Superior temporal gyrus (tissue), 1 donor: ENCODE measurements around the gene NEK10.
A peak's percentile ranks its signal among the peaks of the same experiment; 100 is the strongest.
"Not testable (repeated sequence)": the region's sequence is repeated elsewhere in the genome, so short reads cannot be mapped to it uniquely, and the experiment has no call there.

Experiments
- DNase-seq: peaks from one replicate; pipeline ENCODE4 v3.0.0-alpha.2; 2016; ENCODE audit errors: extremely low spot score

The NEK10 gene

DNA sequence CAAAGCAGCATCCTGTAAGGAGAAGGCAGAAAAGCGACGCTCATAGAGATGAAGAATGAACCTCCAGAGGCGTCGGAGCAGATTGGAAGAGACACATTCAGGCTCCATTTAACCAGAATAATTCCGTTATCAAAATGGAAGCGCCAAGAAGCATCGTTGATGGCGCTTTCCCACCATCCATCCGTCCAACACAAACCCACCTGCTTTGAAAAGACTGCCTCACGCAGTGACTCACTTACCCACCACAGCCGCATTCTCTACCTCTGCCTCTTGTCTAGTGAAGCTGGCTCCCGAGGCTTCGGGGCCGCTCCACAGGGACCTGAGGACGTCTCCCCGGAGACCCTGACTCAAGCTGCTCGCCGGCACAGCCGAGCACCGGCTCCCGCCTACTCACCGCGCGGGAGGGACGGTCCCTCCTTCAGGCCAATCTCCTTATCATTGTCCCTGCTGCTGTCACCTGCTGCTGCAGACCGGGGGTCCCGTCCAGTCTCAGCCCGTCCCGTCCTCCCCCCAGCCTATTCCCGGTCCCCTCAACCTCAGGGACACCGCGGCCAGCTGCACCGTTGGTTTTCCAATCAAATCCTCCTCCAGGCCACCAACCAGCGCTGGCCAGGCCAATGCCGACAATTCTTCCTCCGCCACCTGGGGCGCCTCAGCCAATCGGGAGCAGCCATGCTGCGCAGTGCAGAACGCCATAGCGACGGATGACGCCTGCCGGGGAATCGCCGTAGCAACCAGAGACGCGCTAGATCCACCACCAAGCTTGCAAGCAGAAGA, at the start of gene NEK10:
Gene NEK10 (minus strand): TSS at position 553 of the 777 bp plus-strand sequence. CDS start 16,501 bp downstream, outside the sequence.
- DNase-seq = peak; percentile 89

GRCh38 chr3:27415202-27415601, 46.0 kb upstream of the NEK10 start:
- DNase-seq = no peak

GRCh38 chr3:27392950-27393679, 23.9 kb upstream of the NEK10 start:
- DNase-seq = no peak

DNA sequence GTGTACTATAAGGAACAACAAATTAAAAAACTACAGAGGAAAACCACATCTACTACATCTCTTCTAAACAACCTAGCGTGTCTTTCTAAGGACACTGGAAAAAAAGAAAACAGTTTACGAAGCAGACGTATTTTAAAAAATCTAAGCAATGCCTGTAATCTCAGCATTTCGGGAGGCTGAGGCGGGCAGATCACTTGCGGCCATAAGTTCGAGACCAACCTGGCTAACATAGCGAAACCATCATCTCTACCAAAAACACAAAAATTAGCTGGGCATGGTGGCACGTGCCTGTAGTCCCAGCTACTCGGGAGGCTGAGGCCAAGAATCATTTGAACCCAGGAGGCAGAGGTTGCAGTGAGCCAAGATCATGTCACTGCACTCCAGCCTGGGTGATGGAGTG, 23.2 kb upstream of the NEK10 start:
- DNase-seq = not testable (repeated sequence)

DNA sequence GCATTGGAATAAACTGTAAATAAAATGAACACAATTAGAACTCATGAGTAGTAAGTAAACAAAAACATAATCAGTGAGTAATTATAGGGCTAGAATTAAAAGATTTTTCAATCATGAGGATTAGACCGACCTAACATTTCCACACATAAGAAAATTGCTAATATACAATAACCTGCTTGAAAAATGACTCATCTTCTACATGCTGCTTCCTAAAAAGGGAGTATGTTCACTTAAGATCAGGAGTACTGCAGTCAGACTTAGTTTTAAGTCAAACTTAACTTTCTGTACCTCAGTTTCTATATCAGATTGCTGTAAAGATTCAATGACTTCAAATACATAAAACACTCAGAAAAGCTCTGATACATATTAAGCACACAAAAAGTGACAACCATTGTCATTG, 22.6 kb upstream of the NEK10 start:
- DNase-seq = no peak

DNA sequence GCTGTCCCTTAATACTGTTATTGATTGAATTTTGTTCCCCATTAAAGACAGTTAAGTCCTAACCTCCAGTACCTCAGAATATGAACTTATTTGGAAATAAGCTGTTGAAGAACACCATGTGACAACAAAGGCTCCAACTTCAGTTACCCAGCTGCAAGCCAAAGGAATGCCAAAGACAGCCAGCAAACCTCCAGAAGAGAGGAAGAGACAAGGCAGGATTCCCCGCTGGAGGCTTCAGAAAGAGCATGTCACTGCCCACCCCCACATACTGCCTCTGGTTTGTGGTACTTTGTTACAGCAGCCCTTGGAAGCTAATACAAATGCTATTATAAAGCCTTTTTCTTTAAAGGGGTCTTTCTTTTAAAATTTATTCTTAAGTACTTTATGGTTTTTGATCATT, 18.4 kb upstream of the NEK10 start:
- DNase-seq = no peak

DNA sequence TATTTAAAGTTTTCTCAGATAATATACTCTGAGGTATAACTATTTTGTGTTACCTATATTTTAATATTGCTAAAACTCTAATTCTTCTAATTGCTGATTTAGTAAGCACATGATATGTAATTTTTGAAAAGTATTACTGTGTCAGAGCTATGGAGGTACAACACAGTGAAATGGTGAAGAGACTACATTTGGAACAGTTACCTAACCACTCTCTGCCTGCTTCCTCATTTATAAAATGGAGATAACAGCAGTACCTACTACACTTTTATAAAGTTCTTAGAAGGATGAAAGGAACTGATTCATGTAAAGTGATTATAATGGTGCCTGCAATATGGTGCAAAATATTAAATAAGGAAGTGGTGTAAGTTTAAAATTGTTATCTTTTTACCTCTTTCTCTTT, 16.3 kb upstream of the NEK10 start:
- no peak for DNase-seq

DNA sequence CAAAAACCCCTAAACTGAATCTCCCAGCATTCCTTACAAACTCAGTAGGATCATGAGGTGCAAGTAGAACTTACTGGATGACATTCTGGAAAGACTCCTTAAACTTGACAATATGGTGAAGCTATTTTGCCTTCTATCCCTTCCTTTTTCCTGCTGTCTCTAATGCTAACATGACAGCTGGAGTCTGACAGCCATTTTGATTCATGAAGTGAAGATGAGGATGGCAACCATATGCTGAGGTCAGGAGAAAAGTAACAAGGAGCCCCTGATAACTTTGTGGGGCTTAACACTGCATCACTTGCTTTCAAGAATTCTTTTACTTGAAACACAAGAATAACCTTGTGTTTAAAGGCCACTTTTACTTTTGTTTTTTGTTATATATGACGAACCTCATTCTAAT, 15.0 kb upstream of the NEK10 start:
- DNase-seq = no peak

DNA sequence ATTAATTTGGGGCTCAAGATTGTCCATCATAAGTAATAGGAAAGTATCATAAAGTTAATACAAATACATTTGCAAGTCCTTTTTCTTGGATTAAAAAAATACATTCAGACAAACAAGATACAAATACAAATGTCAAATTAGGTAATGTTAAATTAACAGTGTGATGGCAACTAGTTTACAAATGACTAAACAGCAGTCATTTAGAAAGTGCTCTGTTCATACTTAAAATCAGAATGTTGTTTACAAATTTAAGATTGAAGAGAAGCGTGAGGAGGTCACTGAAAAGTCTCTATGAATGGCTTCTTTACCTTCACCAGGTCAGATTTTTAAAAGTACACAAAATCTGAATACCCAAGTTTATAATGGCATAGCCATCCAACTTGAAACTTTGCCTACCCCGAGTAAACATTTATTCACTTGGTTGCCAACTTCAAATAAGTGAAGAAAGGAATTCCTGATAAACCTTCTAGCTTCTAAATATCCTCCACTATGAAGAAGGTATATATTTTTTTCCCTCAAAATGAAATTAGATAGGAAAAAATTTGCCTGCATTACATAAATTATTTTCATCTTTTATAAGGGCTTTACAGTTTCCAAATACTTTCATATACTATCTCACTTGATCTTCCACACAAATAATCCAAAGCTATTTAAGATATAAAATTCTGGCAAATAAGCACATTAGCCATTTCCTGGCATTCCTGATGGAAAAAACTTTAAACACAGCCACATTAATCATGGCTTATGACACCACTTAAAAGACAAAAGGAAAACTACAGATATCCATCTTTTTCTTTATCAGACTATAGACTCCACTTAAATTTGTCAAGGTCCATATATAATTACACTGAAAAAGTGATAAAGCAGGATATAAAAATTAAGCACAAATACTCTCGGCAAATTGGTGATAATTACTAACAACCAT, 11.5 kb upstream of the NEK10 start:
- no peak for DNase-seq

GRCh38 chr3:27378331-27378730, 9.1 kb upstream of the NEK10 start:
- no peak for DNase-seq

- no peak for DNase-seq
Measured at GRCh38 chr3:27376109-27376772, 7.1 kb upstream of the NEK10 start.

DNA sequence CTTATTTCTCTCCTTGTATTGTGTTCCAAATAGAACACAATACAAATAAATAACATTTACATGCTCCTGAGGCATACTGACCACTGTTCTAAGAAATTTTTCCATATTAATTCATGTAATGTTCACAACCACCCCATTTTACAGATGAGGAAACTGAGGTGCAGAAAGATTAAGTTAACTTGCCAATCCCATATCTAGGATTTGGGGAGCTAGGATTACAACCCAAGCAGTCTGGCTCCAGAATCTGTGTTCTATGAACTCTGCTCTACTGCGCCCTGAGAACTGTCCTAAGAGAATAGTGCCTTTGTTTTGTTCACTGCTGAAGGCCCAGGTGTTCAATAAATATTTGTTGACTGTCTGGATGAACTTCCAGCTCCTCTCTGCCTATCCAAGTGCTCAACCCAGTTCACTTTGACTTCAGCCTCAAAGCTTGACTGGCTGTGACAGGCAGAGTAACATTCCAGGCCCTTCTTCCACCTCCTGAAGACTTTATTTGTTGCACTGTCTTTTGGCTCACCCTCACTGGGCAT, 3.1 kb downstream of the NEK10 start:
- no peak for DNase-seq

- DNase-seq = no peak
Measured at GRCh38 chr3:27360113-27361078, 8.8 kb downstream of the NEK10 start.

GRCh38 chr3:27358372-27358771, 10.8 kb downstream of the NEK10 start:
- DNase-seq = no peak

DNA sequence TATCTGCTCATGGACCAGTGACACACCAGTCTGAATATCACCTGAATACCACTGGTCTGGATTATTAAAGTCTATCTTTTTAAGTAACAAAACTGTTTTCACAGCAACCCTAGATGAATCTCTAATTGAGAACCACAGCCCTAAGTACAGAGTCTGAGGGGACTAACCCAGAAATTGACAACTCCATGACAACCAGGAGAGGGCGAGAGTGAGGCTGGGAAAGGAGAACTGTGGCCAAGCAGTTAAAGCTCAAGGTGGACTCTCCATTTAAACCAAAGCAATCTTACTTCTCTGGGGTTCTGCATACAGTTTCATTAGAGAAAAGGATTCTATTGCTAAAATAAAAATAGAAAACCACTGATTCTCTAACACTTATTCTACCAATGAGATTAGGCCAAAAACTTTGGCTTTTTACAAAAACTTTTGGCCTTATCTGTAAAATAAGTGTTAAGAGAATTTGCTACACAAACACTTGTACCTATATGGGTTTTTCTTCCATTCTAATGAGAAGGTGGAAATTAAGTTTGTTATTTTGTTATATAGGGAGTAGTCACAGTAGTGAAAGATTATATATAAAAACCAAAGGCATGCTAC, 11.4 kb downstream of the NEK10 start:
- DNase-seq = no peak

GRCh38 chr3:27356976-27357375, 12.2 kb downstream of the NEK10 start:
- DNase-seq = no peak

- DNase-seq = no peak
Measured at GRCh38 chr3:27354588-27355203, 14.5 kb downstream of the NEK10 start.

DNA sequence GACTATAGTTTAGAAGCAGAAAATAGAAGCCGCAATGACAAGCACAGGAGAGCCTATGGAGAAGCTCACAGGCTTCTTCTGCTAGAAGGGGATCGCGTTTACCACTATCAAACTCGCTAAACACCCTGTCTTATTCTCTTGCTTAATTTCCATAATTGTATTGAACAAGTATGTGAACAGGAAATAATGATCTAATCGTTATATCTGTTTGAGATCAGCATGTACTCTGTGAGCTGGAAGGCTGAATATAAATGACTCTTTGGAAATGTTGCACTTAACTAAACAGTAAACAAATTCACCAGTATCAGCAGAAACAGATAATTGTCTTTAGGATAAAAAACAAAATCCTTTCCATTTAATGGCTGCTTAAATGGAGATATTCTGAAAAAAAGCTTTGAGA, 15.0 kb downstream of the NEK10 start:
- no peak for DNase-seq

DNA sequence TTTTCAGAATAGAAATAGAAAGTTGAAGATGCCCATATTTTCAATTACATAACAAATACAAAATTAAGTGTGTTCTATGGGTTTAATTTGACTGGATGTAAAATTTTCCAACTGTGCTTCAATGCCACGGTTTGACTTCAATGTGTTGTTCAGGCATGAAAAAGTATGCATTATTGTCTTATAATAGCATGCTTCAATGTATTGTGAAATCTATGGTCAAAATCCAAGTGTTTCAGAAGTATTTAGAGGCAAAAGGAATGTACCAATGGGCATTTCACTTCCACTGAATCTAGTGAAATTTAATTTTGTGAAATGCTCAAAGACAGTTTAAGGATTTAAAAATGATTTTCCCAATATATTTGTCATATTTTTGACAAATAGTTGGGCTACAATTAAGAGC, 16.0 kb downstream of the NEK10 start:
- no peak for DNase-seq
